HEK293T (cell line): ENCODE data around the gene XKR7.

ENCODE experiments used
- ARNT ChIP-seq: fragments of 450-650 bp; IDR thresholded peaks from 2 replicates; pipeline ENCODE4 v1.6.1; 2017; ENCODE audit warnings: mild to moderate bottlenecking
- BHLHE40 ChIP-seq: fragments of 450-650 bp; IDR thresholded peaks from 2 replicates; pipeline ENCODE4 v1.6.1; 2016; ENCODE audit warnings: mild to moderate bottlenecking, moderate library complexity, borderline replicate concordance
- ELF4 ChIP-seq: fragments of 450-650 bp; IDR thresholded peaks from 2 replicates; pipeline ENCODE4 v1.6.1; 2017; ENCODE audit warnings: antibody characterized with exemption
- FOXA1 ChIP-seq: fragments of 450-650 bp; IDR thresholded peaks from 2 replicates; pipeline ENCODE4 v1.6.1; 2016; ENCODE audit warnings: mild to moderate bottlenecking
- FOXK2 ChIP-seq: fragments of 450-650 bp; IDR thresholded peaks from 2 replicates; pipeline ENCODE4 v1.6.1; 2016; ENCODE audit warnings: mild to moderate bottlenecking
- FOXM1 ChIP-seq: fragments of 450-650 bp; IDR thresholded peaks from 2 replicates; pipeline ENCODE4 v1.6.1; 2017; ENCODE audit warnings: mild to moderate bottlenecking, borderline replicate concordance
- HDGF ChIP-seq: fragments of 450-650 bp; IDR thresholded peaks from 2 replicates; pipeline ENCODE4 v1.6.1; 2017; ENCODE audit warnings: antibody characterized with exemption, borderline replicate concordance
- LEF1 ChIP-seq: fragments of 450-650 bp; IDR thresholded peaks from 2 replicates; pipeline ENCODE4 v1.6.1; 2017; ENCODE audit warnings: mild to moderate bottlenecking, borderline replicate concordance
- SP1 ChIP-seq: fragments of 450-650 bp; IDR thresholded peaks from 2 replicates; pipeline ENCODE4 v1.6.1; 2017
- SUZ12 ChIP-seq: fragments of 450-650 bp; IDR thresholded peaks from 2 replicates; pipeline ENCODE4 v1.6.1; 2016; ENCODE audit warnings: mild to moderate bottlenecking

GRCh38 chr20:32013326-32013725 is 45.4 kb downstream of the XKR7 start:
- no peak for TF ChIP-seq SP1
- no peak for TF ChIP-seq FOXA1
- TF ChIP-seq BHLHE40: no peak
- no peak for TF ChIP-seq FOXK2
- TF ChIP-seq ARNT: no peak
- TF ChIP-seq LEF1: no peak
- TF ChIP-seq ELF4: no peak
- TF ChIP-seq HDGF: no peak
- TF ChIP-seq FOXM1: no peak
- no peak for TF ChIP-seq SUZ12
